HG03103 (cell line): ENCODE results near the gene SAMD11.
"Not testable (repeated sequence)": the region's sequence is repeated elsewhere in the genome, so short reads cannot be mapped to it uniquely, and the experiment has no call there.

ENCODE experiments used
- ATAC-seq: cut with Tn5 transposase; IDR thresholded peaks from one replicate; pipeline ENCODE4 v1.9.1; 2021; ENCODE audit warnings: low read depth; ENCODE audit not compliant: unreplicated experiment

The SAMD11 gene

DNA sequence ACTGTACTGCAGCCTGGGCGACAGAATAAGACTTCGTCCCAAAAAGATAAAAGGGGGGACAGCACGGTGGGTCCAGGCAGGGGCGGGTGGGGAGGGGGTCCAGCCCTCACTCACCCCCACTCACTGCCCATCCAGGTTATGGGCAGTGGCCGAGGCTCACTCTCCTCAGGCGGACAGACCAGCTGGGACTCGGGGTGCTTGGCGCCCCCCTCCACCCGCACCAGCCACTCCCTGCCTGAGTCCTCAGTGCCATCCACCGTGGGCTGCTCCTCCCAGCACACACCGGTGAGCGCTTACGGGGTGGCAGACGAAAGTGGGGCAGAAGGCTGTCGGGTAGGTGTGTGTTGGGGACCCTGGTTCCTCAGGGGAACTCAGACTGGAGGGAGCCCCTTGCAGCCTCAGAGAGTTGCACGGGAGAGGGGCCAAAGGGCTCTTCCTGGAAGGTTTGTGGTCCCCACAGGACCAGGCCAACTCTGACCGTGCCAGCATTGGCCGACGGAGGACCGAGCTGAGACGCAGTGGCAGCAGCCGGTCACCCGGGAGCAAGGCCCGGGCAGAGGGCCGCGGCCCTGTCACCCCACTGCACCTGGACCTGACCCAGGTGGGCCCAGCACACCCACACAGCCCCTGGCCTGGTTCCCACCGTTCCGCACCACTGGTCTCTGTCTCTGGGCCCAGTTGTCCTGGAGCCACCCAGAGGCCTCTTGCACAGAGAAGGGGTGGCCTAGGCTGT, 49.2 kb downstream of the SAMD11 start:
- ATAC-seq: no peak

DNA sequence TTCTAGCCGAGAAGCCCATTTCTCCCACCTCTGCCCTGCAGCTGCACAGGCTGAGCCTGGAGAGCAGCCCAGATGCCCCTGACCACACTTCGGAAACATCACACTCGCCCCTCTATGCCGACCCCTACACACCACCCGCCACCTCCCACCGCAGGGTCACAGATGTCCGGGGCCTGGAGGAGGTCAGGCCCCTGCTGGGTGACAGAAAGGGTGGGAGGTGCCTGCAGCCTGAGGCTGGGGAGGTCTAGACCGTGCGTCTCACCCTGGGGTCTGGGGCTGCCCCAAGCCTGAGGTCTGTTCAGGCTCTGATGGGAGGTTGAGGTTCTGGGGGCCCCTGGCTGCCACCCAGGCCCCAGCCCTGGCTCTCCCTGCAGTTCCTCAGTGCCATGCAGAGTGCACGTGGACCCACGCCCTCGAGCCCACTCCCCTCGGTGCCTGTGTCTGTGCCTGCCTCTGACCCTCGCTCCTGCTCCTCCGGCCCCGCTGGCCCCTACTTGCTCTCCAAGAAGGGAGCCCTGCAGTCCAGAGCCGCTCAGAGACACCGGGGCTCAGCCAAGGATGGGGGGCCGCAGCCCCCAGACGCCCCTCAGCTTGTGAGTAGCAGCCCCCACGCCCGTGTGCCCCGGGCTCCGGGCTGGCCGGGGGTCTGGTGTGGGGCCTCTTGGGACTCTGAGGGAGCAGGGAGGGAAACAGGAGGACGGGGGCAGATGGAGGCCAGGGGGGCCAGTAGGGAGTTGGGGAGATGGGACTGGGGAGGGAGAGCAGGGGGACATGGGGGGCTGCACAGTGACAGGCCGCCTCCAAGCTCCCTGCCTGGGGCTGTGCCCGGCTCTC, 50.0 kb downstream of the SAMD11 start:
- ATAC-seq: no peak

DNA sequence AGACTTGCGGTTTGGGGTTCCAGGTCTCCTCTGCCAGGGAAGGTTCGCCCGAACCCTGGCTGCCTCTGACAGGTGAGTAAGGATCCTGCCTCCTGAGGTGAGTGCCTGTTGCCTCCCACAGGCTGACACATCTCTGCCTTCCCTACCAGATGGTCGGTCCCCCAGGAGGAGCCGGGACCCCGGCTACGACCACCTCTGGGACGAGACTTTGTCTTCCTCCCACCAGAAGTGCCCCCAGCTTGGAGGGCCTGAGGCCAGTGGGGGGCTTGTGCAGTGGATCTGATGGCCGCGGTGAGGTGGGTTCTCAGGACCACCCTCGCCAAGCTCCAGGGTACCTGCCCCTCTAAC, 50.5 kb downstream of the SAMD11 start:
- no peak for ATAC-seq

DNA sequence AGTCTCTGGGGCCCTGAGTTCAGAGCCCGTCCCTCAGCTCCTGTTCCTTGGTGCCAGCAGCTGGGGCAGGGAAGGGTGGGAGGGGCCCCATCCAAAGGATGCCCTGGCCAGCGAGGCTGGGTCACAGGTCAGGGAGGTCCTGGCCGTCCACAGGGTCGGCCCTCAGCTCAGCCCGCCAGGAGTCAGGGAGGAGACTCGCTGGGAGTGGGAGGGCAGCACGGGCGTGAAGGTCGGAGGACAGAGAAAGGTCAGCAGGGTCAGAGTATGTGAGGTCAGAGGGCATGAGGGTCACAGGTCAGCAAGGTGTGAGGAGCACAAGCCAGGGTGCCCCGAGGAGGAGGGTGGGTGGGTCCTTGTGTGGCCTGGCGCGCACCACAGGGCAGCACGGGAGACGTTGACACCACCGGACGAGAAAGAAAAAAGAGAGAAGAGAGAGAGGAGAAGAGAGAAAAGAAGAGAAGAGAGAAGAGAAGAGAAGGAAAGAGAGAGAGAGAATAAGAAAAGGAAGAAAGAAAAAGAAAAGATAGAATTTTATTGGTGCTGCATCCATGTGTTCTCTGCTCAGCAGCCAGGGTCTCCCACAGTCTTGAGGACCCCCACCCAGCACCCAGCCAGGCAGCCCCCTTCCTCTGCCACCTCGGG, 51.1 kb downstream of the SAMD11 start:
- no peak for ATAC-seq

DNA sequence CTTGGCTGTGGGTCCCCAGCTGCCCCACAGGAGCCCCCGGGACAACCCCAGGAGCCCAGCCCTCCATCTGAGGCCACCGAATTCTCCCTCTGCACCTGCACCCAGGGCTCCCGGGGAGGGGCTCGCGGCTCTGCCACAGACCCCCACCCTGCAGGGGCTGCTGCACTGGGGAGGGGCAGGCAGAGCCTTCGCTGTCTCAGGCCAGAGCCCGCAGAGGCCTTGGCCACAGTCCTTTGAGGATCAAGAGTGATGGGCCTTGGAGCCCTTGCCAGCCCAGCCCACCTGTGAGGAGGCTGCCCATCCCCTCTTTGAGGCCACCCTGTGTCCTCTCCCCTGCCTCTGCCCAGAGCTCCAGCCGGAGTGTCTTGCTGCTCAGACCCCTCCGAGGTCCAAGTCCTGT, 51.6 kb downstream of the SAMD11 start:
- ATAC-seq: no peak

DNA sequence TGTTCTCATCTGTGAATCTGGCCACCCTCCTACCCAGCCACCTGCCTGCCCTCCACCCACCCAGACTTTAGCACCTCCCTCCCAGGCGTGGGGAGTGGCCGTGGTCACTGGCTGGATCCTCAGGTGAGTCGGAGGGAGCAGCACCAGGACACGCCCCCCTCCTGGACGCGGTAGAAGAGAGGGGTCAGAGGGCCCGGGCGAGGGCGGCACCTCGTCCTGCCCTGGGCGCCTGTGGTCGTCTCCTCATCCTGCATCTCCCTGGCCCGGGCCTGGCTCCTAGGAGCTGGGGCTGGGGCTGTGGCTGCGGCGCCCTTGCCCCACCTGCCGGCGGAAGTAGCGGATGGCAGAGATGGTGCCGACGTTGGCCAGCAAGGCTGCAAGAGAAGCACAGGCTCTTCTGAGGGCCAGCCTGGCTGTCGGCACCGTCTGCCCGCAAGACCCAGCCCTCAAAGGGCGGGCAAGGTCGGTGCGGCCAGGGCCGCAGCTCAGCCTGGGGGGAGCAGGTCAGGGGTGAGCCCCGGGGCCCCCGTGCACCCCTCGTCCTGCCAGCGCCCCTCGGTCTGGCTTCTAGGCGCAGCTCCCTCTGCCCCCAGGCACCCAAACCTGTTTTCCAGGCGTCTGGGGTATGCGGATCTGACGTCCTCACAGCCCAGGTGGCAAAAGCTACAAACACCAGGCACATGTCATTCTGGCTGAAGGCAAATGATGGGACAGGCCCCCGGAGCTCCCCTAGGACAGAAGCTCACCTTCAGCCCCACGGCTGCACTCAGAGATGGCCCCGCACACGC, 52.4 kb downstream of the SAMD11 start:
- ATAC-seq: no peak

DNA sequence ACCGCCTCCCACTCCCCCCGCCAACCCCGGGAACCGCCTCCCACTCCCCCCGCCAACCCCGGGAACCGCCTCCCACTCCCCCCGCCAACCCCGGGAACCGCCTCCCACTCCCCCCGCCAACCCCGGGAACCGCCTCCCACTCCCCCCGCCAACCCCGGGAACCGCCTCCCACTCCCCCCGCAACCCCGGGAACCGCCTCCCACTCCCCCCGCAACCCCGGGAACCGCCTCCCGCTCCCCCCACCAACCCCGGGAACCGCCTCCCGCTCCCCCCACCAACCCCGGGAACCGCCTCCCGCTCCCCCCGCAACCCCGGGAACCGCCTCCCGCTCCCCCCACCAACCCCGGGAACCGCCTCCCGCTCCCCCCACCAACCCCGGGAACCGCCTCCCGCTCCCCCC, 53.1 kb downstream of the SAMD11 start:
- not testable (repeated sequence) for ATAC-seq

DNA sequence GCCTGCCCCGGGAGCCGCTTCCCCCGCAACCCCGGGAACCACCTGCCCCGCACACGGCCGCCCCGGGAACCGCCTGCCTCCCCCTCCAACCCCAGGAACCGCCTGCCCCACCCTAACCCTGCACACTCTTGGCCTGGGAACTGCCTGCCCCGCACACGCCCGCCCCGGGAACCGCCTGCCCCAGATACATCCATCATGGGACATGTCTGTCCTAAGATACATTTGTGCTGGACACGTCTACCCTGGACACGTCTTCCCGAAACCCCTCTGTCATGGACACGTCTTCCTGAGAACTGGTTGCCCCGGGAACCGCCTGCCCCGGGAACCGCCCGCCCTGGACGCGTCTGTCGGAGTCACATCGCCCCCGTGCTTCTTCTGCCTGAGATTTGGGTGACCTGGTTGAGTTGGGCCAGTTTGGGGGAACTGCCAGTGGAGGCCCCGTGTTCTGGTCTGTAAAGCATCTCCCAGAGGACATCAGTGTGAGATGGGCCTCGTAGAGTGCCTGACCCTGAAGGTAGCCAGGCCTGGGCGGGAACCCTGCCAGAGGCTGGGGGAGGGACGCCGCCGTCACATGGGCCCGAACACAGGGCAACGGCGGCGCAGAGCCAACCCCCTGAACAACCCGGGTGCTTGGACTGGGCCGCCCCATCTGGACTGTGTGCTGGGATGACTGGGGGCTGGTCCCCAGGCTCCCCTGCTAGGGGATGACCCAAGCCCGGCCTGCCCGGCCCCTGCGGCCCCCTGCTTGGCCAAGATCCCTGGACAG, 54.5 kb downstream of the SAMD11 start:
- no peak for ATAC-seq

DNA sequence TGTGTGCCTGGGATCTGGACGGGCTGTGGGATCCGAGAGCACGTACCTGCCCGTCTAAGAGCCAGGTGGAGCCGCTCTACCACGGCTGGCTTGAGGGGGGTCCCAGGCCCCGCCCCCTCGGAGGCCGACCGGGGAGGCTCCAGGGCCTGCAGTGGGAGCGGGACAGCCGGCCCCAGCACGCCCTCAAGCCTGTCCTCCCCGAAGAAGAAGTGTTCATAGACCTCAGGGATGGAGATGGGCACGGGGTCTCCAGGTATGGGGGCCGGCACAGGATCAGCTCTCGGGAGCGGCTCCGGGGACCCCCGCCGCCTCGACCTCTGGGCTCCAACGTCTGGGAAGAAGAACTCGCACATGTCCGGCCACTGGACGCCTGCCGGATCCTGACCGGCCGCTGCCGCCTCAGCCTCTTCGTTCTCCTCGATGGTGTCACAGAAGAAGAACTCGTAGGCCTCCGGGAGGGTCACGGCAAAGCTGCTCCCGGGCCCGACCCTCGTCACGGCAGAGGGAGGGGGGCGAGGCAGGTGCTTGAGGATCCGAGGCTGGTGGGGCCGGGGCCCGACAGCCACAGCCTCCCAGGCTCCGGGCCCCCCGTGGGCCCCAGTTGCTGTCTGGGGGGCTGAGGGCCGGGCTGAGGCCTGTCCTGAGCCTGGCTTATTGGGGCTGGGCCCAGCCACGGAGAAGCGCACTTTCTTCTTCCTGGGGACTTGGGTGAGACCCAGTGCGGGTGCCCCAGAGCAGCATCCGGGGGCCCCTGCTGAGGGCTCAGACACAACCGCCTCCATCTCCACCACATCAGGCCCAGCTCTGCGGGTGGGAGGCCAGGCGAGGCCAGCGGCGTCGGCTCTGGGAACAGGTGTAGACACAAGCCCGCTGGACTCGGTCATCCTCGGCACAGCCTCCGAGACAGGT, 55.4 kb downstream of the SAMD11 start:
- no peak for ATAC-seq

DNA sequence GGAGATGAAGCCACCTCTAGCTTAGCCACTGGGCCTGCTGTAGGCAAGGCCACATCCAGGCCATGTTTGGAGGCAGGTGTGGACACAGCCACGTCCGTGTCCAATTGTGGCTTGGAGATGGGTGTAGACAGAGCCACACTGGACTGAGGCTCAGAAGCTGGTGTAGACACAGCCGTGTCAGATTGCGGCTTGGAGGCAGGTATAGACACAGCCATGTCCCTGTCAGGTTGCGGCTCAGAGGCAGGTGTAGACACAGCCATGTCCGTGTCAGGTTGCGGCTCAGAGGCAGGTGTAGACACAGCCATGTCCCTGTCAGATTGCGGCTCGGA, 56.0 kb downstream of the SAMD11 start:
- no peak for ATAC-seq

DNA sequence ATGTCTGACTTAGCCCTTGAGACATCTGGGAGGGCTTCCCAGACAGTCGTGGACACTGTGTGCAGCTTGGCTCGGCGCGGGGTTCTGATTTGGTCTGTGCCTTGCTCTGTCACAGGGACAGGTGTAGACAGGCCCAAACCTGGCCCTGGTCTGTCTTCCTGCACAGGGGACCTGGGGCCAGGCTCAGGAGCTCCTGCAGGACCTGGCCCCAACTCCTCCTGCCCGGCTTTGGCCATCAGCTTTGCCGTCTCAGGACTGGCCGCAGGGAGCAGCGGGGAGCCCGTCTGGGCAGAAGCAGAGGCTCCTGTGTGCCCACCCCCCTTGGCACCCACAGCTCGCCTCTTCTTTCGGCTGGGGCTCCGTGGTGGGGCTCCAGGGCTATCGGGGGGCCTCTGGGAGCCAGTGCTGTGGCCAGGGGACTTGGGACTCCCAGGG, 56.4 kb downstream of the SAMD11 start:
- ATAC-seq: no peak

DNA sequence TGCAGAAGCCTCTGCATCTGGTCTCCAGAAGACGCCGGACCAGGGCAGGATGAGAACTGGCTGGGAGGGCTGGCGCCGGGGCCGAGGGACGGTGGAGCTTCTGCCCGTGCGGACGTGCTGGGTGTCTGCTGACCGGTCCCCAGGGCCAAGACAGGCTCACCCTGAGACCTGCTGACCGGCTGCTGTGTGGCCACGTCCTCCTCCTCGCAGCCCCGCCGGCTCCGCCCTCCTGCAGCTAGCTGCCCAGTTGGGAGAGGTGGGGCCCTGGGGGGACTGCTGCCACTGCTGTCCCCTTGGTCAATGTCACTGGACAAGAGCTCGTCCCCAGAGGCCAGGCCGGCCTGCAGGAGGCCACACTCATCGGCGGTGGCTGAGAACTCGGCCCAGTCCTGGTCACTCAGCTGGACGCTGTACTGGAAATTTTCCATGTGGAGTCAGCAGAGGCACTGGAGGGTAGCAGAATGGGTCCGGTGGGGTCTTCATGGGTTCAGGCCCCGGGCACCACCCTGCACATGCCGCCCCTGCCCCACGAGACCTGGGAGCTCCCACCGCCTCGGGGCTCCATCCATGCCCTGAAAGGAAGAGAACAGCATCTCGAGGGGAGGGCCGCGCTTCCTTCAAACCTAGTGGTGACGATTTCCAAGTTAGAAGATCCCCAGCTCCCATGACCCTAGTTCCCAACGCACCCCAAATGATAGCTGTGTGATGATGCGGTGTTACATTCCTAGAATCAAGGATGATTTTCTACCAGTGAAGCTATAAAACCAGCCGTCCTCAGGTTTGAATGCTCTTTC, 57.1 kb downstream of the SAMD11 start:
- no peak for ATAC-seq

DNA sequence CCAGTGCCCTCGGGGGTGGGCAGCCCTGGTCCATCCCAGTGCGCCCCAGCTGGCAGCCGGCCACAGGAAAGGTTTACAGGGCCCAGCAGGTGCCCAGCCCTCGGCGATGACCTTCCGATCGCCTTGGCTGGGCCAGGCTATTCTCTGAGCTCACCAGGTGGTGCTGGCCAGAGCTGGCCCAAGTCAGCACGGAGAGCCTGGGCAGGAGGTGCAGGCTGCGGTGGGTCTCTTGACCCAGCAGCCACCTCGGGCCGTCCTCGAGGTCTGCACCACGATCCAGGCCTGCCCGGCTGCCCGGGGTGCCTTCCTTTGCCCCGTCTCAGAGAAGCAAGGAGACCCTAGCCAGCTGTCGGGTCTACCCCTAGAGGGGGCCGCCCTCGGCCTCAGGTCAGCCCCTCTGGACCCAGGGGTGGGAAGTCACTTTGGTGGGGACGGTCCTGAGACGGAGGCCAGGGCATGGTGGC, 57.8 kb downstream of the SAMD11 start:
- no peak for ATAC-seq

DNA sequence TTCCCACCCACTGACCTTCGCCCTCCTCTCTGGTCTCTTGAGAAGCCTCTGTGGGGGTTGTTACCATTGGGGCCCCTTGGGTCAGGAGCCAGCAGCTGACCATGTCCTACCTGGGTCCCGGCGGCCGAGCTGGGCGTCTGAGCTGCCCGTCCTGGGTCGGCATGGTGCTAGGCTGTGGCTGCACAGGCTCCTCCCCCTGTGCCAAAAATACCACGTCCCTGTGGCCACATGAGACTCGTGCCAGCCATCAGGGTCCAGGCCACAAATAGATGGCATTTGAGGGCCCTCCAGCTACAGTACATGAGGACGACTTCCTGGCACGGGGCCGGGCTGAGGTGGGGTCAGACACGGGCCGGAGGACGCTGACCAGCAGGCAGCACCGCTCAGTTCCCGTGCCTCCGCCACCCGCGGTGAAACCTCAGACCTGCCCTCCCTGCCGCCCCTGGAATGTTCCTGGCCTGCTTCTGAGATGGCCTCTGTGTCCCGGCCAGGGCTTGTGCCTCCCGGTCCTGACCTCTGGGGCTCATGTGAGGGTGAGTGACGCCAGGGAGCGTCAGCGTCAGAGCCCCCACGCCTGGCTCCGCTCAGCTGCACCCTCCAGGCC, 58.3 kb downstream of the SAMD11 start, which contains the start of gene PERM1:
PERM1 (minus strand) TSS at position 139 of the 604 bp plus-strand sequence. CDS start 1,064 bp downstream, outside the sequence.
- ATAC-seq: no peak

DNA sequence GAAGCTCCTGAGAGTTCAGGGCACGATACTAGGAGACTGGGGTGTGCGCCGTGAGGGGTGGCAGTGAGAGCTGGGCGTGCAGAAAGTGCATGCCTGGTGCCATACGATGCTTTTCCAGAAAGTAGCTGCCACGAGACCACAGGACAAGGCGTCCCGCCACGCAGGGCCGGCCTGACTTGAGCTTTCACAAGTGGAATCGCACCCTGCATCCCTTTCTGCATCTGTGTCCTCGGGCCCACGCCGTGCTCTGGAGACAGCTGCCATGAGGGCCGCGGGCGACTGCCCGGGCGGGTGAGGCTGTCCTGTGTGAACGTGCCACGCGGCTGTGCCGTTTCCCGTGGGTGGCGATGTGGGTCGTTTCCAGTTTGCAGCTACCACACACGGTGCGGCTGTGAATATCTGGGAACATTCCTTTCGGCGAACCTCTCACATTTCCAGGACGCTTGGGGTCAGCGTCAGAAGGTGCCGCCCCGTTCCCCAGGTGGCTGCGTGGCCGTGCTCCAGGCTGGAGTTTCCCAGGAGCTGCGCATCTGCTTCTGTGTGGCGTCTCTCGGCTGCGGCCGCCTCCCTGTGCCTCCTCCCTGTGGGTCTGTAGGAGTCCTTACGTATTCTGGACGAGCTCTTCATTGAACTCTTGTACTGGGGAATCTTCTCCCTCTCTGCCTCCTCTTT, 59.2 kb downstream of the SAMD11 start:
- ATAC-seq: no peak

DNA sequence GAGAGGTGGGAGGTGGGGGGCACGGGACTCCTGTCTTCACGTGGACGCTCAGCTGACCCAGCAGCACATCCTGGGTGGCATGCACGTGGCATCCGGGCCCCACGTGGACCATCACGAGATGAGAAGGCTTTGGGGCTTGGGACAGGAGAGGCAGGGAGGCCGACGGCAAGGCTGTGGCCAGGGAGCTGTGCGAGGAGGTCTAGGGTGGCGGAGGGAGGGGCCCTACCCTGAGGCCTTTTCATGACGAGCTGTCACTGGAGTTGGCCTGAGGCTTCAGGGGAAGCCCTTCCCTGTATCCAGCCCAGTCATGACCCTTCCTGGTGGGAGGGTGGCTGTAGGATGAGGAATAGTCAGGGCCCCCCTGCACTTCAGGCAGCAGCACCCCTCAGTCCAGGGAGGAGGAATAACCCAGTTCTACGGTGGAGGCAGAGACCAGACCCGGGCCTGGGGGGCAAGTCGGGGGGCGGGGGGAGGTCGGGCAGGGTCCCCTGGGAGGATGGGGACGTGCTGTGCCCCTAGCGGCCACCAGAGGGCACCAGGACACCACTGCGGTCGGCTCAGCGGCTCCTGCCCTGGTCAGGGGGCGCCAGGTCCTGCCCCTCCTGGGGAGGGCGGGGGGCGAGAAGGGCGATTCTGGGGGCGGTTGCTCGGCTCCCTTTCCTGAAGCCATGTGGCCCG, 60.2 kb downstream of the SAMD11 start:
- no peak for ATAC-seq

DNA sequence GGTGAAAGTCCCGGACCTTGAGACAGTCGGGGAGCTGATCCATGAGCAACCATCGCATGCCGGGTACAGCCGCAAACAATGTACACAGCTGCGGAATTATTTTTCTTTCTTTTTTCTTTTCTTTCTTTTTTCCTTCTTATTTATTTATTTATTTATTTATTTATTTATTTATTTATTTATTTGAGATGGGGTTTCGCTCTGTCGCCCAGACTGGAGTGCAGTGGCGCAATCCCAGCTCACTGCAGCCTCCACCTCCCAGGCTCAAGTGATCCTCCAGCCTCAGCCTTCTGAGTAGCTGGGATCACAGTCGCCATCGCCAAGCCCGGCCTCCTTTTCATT, 60.7 kb downstream of the SAMD11 start:
- no peak for ATAC-seq
